Colonic mucosa (tissue), 4 donors: ENCODE measurements around the gene WFDC5. TPM values are rescaled to one million over a fixed set of nuclear protein-coding genes. Genes with fewer than 3 reads are reported as not detected.

ENCODE experiments used
- DNase-seq: peaks from one replicate; pipeline ENCODE4 v3.0.0-alpha.2; 2020
- H3K27ac ChIP-seq: fragments of 200-600 bp; one replicate; pipeline ENCODE4 v1.8.0; 2021
- H3K27me3 ChIP-seq: fragments of 200-600 bp; one replicate; pipeline ENCODE4 v1.8.0; 2021
- H3K36me3 ChIP-seq: fragments of 200-600 bp; one replicate; pipeline ENCODE4 v1.8.0; 2021
- H3K4me1 ChIP-seq: fragments of 200-600 bp; one replicate; pipeline ENCODE4 v1.8.0; 2021; ENCODE audit warnings: mild to moderate bottlenecking
- H3K4me3 ChIP-seq: fragments of 200-600 bp; one replicate; pipeline ENCODE4 v1.8.0; 2021
- H3K9ac ChIP-seq, 2 donors: one replicate each; pipeline ENCODE4 v1.7.0; 2013; ENCODE audit warnings: control low read depth in 2 of 2, low read depth in 2 of 2, low read length in 2 of 2
- H3K9me3 ChIP-seq: fragments of 200-600 bp; one replicate; pipeline ENCODE4 v1.8.0; 2021
- CTCF ChIP-seq: fragments of 200-600 bp; IDR thresholded peaks from one replicate; pipeline ENCODE4 v1.8.0; 2022; ENCODE audit warnings: antibody characterized with exemption, mild to moderate bottlenecking
- intact Hi-C: fragments of 100-400 bp; cut with DNase I; formaldehyde crosslinking; loops from one replicate; pipeline ENCODE4 v1.14.1; 2022
- total RNA-seq, 2 donors: library from RNA; stranded (reverse); fragmentation: NEBNext Ultra II Directional in 1 of 2; extraction: Animal tissue kit (Norgen Biotek cat#: 25700) in 1 of 2; gene quantifications; one replicate each; pipeline ENCODE4 v1.2.1, GENCODE V29; 2021
- donor health status: healthy.
- donor health status: DM: no; HTN: no; CAD: no.
- donor health status: DM: no; HTN: no; CAD: no.

Gene WFDC5
- total RNA-seq, 2 donors from 2014 or later, result not detected

GRCh38 chr20:45094864-45095574 is 20.0 kb downstream of the WFDC5 start:
- H3K27me3 ChIP-seq, result peaks cover 23% of the 10 kb centered on the region
- no peak for DNase-seq
- no peak overlapping the region for H3K9ac ChIP-seq
- H3K4me3 ChIP-seq, result no peak overlapping the region
- H3K4me1 ChIP-seq, result no peaks in the 10 kb centered on the region
- no peaks in the 10 kb centered on the region for H3K9me3 ChIP-seq
- intact Hi-C loops, result loop anchor here (5.0 kb wide), 3 partner anchors 48 to 197 kb away; no protein-coding TSS in a partner anchor
- no peaks in the 10 kb centered on the region for H3K36me3 ChIP-seq
- H3K27ac ChIP-seq, result no peak overlapping the region
- no peak for TF ChIP-seq CTCF

- TF ChIP-seq CTCF, result no peak
- no peak for DNase-seq
- no peaks in the 10 kb centered on the region for H3K36me3 ChIP-seq
- H3K27ac ChIP-seq, result no peak overlapping the region
- H3K4me3 ChIP-seq, result no peak overlapping the region
- H3K4me1 ChIP-seq, result no peaks in the 10 kb centered on the region
- intact Hi-C loops, result no loop called here
- no peaks in the 10 kb centered on the region for H3K9me3 ChIP-seq
- peaks cover 20% of the 10 kb centered on the region for H3K27me3 ChIP-seq
- no peak overlapping the region for H3K9ac ChIP-seq
Observed at GRCh38 chr20:45094201-45094600, 20.8 kb downstream of the WFDC5 start.

- TF ChIP-seq CTCF, result no peak
- no peak for DNase-seq
- intact Hi-C loops, result no loop called here
Observed at GRCh38 chr20:45092898-45093297, 22.1 kb downstream of the WFDC5 start.

GRCh38 chr20:45091366-45091765 is 23.6 kb downstream of the WFDC5 start:
- Histone ChIP-seq H3K9ac (no peak overlapping the region), H3K27ac (no peak overlapping the region), H3K4me3 (no peak overlapping the region), H3K4me1 (no peaks in the 10 kb centered on the region), H3K9me3 (no peaks in the 10 kb centered on the region), H3K36me3 (no peaks in the 10 kb centered on the region), H3K27me3 (peaks cover 3% of the 10 kb centered on the region)
- TF ChIP-seq CTCF, result no peak
- DNase-seq, result no peak
- intact Hi-C loops, result no loop called here

More at GRCh38 chr20:45092898-45093297, 22.1 kb downstream of the WFDC5 start:
- peaks cover 16% of the 10 kb centered on the region for H3K27me3 ChIP-seq
- no peaks in the 10 kb centered on the region for H3K9me3 ChIP-seq
- H3K9ac ChIP-seq, result no peak overlapping the region
- H3K36me3 ChIP-seq, result no peaks in the 10 kb centered on the region
- no peak overlapping the region for H3K27ac ChIP-seq
- no peaks in the 10 kb centered on the region for H3K4me1 ChIP-seq
- H3K4me3 ChIP-seq, result no peak overlapping the region

GRCh38 chr20:45090481-45090880 is 24.5 kb downstream of the WFDC5 start:
- H3K4me1 ChIP-seq, result no peaks in the 10 kb centered on the region
- H3K36me3 ChIP-seq, result no peaks in the 10 kb centered on the region
- DNase-seq, result no peak
- TF ChIP-seq CTCF, result no peak
- H3K4me3 ChIP-seq, result no peak overlapping the region
- no peaks in the 10 kb centered on the region for H3K9me3 ChIP-seq
- no peak overlapping the region for H3K9ac ChIP-seq
- H3K27ac ChIP-seq, result no peak overlapping the region
- intact Hi-C loops, result no loop called here
- no peaks in the 10 kb centered on the region for H3K27me3 ChIP-seq
